Skin epidermis (tissue), 12 donors: ENCODE results near the gene LRPPRC.
"Not testable (repeated sequence)": the region's sequence is repeated elsewhere in the genome, so short reads cannot be mapped to it uniquely, and the experiment has no call there.

ENCODE experiments used
- H3K27ac ChIP-seq, 21 experiments: fragments of 200-600 bp; sonication (generic) in 11 of 21; one replicate each; pipeline ENCODE4 v1.5.0; 2020; ENCODE audit warnings: mild to moderate bottlenecking in 3 of 21, inconsistent platforms in 2 of 21, moderate library complexity in 2 of 21
- H3K4me3 ChIP-seq, 7 experiments: fragments of 200-600 bp; sonication (generic) in 2 of 7; one replicate each; pipeline ENCODE4 v1.5.0; 2020; ENCODE audit warnings: inconsistent platforms in 2 of 7, mild to moderate bottlenecking in 2 of 7, moderate library complexity in 1 of 7

The LRPPRC gene

DNA sequence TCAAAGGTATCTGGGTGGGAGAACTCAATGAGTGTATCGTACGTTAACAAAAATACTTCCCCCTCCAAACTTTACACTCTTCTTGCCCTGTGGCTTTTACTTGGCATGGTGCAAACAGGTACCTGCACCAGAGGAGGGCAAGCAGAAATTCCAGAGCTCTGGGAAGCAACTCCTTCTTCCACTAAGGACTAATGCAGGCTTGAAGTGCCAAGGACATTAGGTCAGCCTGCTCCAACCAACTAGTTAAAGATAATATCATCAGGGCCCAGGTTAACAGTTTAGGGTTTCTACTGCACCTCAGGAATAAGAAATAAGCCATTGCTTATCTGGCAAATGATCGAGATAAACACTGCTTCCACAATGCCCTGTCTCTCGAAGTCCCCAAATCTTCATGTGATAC is 70.4 kb downstream of the LRPPRC start:
- no peak overlapping the region for H3K4me3 ChIP-seq
- no peak overlapping the region for H3K27ac ChIP-seq

DNA sequence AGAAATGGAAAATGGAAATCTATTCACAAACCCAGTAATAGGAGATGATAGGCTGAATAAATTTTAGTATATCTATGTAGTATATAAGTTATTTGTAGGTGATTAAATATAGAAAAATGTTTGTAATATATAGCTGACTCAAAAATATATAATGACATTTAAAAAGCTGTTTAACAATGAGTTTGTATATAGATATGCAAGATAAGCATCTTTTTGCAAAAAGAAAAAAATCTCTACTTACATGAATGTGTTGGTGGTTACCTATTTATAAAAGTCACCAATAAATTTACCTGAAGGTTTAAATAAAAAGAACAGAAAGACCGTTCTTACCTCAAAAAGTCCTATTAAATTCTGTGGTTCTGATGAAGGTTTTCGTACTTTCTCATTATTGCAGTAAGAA is 71.3 kb downstream of the LRPPRC start:
- Histone ChIP-seq H3K27ac (no peak overlapping the region), H3K4me3 (no peak overlapping the region)

DNA sequence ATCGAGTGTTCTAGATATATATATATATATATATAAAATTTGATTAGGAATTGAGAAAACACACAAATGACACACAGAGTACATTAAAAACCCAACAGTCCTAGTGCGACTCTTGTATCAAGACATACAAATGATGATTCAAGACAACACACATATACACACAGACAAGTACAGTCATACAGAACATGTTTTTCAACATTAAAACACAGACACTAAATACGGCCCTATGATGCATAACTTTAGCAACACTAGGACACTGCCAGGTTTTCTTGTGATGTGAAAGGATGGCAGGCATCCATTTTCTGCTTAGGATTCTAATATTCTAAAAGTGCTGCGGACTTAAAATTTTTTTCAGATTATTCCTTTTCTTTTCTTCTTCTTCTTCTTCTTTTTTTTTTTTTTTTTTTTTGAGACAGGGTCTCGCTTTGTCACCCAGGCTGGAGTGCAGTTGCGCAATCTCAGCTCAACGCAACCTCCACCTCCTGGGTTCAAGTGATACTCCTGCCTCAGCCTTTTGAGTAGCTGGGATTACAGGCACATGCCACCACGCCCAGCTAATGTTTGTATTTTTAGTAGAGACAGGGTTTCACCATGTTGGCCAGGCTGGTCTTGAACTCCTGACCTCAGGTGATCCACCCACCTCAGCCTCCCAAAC is 84.5 kb downstream of the LRPPRC start:
- H3K4me3 ChIP-seq, H3K27ac ChIP-seq: not testable (repeated sequence)

DNA sequence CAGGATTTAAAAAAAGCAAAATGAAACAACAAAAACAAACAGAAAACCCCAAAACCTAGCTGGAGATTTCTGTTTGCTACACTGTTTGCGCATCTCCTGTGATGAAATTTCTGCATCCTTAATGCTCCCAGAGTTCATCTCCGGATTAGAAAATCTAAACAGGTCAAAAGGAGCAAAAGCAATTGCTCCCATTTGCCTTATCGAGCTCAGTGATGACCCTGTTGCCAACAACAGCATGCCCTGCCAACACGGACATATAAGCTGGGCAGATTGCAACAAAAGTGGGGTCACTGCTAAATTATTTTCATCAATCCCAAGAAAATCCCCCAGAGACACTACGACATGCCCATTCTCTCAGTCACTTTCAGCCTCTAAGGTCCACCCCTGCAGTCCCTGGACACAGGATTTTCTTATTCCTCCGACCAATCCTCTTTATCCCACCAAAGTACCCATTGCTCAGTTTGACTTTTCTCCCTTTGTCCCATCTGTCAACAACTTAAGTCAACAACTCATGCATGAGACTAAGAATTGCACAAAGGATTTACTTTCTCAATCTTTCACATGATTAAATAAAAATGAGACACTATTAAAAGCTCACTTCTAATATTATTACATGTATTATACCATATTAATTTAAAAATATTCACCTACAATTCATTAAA is 89.2 kb downstream of the LRPPRC start:
- Histone ChIP-seq H3K27ac (no peak overlapping the region), H3K4me3 (no peak overlapping the region)

DNA sequence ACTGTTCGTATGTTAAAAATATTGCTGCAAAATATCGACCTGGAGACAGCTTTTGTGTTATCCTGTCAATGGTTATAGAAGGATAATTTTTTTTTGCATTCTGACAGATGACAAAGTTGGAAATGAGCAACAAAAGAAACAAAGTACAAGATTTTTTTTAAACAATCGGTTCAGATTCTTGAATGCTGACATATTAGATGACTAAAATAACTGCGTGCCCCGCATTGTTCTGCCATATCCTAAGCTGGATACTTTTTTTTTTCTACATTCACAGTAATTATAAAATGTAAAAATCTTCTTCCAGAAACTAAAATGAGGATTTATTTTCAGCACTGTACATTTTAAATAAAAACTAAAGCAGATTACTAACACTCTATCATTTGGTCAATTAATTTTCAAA is 89.9 kb downstream of the LRPPRC start:
- no peak overlapping the region for H3K27ac ChIP-seq

DNA sequence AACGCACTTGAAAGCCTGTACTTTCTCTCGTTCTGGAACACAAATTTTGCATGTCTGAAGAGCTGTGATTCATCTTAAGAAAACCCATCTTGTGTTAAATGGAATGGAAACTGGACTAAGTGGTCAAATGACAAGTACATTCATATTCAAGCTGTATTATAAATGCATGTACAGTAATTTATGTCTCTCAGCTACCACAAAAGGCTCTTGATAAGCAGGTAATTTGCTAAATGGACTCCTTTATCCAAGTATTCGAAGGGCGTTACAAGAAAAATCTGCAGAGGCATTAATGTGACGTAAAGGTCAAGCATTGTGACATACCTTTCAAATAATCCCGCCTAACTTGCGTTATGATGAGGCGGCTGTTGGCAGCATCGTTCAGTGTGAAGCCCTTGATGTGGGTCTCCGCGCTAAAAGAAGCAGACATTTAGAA is 90.4 kb downstream of the LRPPRC start:
- no peak overlapping the region for H3K27ac ChIP-seq

More for the DNA sequence above, 89.9 kb downstream of the LRPPRC start:
- no peak overlapping the region for H3K4me3 ChIP-seq

DNA sequence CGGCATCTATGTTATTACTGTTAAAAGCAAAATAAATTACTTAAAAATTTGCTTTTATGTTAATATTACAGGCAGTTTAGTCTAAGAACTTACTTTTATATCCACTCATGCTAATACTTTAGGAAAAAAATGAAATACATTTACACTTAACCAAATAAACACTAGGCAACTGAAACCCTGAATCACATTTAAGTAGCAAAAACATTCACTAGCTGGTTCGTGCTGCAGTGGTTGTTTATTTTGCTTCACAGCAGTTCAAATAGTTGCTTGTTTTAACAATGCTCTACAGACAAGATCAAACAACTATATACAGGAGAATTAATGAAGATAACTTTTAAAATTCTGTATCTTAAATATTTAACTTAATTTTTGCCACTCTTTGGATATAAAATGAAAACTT is 96.2 kb downstream of the LRPPRC start:
- Histone ChIP-seq H3K27ac (no peak overlapping the region), H3K4me3 (no peak overlapping the region)

More for the DNA sequence above, 90.4 kb downstream of the LRPPRC start:
- H3K4me3 ChIP-seq: no peak overlapping the region

DNA sequence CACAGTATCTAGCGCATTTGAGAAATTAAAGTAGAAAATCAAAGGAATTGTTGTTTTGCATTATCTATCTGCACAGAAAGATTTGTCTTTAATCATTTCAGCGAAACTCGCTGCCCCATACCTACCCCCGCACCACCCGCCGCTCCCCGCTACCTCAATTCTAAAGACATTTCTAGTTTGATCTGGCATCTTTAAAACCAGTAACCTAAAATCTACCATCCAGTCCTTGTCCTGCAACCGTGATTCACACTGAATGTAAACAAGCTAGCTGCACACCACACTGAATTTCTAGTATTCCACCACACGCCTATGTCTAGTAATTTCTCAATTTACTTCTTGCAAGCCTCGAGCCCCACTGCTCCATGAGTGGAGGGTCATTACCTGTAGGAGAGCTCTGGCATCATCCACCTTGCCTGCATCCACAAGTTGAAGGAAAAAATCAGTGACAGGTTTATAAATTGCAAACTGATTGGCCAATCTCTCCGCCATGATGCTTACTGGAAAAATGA is 96.9 kb downstream of the LRPPRC start:
- no peak overlapping the region for H3K4me3 ChIP-seq
- H3K27ac ChIP-seq: no peak overlapping the region

DNA sequence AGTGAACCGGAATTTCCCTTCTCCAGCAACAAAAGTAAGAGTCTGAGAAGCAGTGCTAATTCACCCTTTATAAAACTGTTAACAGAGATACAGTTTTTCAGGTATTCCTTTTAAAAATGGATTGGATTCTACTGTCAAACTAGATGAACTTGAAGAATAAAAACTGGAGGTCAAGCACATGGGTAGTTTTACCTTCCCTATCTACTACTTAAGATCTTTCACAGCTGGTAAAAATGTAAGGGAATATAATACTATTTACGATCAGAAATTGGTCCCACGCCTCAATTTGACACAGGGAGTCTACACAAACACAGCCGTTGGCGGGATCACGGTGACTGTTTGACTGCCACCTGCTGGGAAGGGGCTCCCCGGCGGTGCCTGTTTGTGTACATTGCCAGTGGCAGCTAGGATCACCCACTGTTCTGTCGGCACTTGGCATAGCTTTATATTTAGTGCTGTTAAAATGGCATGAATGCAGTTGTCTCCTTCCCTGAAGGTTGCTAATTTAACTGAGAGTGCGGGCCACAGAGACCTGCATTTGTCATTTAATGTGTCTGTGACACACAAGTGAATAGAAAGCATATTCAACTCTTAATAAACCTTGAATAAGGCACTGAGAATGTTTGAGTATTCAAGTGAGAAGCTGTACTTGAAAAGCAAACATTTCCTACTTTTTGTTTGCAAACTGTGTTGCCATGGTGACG is 97.5 kb downstream of the LRPPRC start:
- Histone ChIP-seq H3K27ac (no peak overlapping the region), H3K4me3 (no peak overlapping the region)

DNA sequence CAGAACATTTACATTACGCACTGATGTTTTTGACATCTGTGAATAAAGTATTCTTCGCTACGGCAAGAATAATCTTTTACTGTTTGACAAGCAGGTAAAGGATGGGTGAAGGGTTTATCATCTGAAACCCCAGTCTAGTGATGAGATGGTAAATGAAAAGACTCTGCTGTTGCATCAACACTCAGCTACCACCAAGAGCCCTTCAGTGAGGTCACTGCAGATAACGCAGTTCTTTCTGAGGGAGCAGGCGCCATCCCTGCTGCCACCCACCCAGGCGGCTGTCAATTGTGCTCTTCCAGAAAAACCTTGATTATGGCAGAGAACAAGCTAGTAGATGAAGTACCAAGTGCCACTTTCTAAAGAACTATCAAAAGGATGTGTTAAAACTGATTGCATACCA is 98.3 kb downstream of the LRPPRC start:
- H3K4me3 ChIP-seq: no peak overlapping the region
- no peak overlapping the region for H3K27ac ChIP-seq

DNA sequence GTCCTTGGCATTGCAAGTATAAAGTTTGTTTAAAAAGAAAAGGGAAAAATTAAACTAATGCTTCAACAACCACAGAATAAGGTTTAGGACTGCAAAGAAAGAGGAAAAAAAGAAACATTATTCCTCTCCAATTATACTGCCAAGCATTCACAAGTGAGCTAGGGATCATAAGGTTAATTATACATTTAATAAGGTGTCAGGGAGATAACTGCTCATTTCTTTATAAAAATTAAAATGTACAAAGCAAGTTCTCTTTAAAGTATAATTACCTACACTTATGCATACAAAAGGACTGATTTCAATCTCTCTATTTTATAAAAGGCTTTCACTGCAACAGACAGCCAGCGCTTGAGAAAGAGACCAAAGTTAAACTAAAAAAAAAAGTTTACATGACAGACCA is 98.9 kb downstream of the LRPPRC start:
- H3K27ac ChIP-seq: no peak overlapping the region
- H3K4me3 ChIP-seq: no peak overlapping the region

DNA sequence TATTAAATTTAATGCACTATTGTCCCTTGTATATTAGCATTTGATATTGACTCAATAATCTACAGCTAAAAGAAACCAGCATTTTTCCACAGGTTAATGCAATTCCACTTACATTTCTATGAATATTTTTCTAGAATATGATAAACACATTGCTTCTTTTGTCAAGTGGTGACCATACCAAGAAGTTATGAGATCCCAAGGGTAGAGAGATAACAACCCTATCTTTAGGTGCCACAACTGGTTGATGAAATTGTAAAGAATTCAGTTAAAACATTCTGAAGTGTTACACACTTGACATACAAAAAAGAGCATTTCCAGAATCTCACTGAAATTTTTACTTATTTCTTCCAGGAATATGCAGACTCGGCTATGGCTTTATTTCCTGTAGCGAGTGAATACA is 101.0 kb downstream of the LRPPRC start:
- no peak overlapping the region for H3K27ac ChIP-seq
- H3K4me3 ChIP-seq: no peak overlapping the region

DNA sequence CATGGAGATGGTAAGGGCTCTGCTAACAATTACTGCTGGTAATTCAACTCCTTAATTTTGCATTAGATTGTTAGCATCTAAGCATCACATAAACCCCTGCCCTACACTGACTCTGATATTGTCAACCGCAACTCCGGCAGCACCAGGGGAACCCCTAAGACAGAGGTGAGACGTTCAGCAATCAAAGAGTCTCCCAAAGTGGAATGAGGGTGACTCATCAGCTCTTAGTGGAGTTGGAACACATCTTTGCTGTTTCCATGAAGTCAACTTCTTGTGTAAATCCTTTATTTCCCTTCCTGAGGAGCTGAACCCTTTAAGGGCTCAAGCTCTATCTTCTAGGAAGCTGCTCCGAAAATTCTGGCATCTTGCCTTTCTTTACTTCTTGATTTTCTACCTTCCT is 104.9 kb downstream of the LRPPRC start:
- Histone ChIP-seq H3K27ac (no peak overlapping the region), H3K4me3 (no peak overlapping the region)

DNA sequence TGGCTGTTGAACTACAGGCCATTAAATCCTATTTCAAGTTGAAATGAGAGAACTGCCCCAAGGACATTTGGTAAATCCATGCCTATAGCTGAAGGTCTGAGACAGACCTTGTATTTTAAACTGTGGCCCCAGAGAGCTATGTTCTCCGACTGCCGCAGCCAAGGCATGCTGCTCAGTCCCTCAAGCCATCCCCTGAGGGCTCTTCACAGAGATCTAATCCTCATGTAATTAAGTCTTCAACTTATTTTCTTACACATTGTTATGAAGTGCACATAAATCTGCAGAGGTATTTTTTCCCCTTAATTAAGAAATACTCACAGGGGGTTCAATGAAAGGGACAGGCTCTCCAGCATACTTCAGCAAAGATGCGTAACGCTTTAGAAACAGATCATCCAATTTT is 106.4 kb downstream of the LRPPRC start:
- Histone ChIP-seq H3K27ac (no peak overlapping the region), H3K4me3 (no peak overlapping the region)

DNA sequence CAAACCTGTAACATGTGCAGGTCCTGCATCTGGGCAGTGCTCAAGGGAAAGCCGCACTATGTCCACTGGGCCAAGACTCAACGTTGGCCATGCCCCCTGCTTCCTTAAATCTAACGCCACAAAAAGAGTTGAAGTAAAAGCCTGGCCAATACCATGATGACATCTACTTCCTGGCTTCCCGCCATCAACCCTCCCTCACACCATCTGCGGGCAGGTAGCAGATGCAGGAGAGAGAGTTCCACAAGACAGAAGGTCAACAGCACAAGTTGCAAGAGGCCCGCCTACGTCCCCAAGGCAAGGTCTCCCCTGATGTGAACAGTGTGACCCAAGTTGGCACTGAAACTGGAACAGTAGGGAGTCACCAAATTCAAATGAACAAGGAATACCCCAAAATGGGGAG is 108.6 kb downstream of the LRPPRC start:
- H3K27ac ChIP-seq: no peak overlapping the region
- no peak overlapping the region for H3K4me3 ChIP-seq

DNA sequence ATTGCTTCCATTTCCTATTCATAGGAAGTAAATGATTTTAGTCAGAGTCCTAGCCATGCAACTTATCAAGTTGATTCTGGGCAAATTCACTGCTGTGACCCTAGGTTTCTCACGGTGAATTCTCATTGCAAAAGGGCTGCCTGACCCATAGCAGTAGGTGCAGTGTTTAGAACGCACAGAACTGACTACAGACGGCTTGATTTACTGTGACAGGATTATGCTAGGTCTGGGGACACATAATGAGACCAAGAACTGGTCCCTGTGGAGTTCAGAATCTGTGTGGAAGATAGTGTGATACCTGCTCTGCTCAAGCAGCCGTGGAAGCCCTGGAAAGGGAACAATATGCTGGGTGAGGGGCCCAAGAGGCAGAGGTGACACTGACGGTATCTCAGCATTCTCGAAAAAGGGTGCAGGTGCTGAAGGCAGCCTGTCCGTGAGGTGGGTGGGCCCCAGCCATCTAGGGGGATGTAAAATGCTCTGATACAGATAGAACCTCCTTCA is 110.6 kb downstream of the LRPPRC start:
- Histone ChIP-seq H3K27ac (no peak overlapping the region), H3K4me3 (no peak overlapping the region)

DNA sequence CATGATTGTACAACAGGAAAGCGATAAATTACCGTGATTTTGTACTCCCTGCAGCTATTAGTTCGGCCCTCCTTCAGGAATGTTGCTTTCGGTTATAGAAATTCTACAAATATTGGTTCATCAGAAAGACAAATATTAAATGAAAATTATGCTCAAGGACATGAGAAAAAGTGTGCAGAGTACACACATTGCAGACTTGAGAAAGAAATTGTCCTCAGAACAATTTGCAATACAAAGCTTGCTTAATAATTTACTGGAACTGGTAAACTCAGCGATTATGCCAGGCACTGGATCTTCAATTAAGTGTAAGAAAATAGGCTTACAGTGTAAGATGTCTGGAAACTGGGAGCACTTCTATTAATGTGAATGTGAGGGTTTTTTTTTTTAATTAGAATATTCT is 111.1 kb downstream of the LRPPRC start:
- H3K27ac ChIP-seq: no peak overlapping the region
- no peak overlapping the region for H3K4me3 ChIP-seq

DNA sequence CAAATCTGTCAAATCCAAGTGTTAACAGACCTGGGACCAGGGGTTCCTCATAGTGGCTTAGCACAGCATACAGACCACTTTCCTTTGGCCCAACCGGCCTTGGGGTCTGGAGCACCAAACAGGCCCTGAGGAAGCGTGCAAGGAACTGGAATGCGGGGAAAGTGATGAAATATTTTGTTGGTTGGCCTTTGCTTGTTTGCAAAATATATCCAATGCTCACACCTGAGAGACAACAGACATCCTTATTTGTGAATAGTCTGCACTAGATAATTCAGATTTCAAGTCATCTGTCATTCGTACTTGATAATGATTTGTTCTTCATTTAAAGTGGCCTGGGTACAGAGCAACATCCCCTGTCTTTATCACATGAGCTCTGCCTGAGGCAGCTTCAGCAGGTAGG is 113.5 kb downstream of the LRPPRC start:
- Histone ChIP-seq H3K4me3 (no peak overlapping the region), H3K27ac (no peak overlapping the region)

DNA sequence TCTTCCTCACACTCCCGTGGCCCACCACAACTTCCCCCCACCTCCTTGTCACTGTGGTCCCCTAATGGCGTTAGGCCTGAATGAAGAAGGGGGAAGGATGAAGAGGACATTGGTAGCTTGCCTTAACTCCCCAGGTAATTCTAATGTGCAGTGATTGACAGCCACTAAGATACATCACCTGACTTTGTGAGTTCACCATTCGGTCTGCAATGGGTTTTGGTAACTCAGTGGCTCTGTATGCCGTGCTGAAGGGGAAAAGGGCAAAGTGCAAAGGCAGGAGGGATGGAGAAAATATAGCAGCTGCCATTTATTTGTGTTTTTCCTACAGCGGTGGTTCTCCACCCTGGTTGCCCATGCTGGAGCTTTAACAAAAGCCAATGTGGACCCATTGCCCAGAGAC is 114.8 kb downstream of the LRPPRC start:
- no peak overlapping the region for H3K27ac ChIP-seq
- H3K4me3 ChIP-seq: no peak overlapping the region

DNA sequence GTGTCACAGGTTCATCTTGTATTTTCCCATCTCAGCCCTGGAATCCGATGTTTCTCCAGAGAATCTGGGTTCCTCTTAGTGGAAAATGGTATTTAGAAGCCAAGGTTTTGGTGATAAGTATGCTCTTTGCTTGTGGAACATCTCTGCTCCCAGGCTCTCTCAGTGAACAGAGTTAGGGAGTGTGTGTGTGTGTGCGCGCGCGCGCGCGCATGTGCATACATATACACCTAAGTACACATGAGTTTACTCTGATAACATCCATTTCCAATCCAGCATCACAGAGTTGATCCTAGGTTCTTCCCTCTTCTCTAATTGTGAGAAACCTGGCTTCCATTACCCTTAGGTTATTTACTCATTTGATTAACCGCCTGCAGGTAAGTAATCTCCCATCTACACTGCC is 115.3 kb downstream of the LRPPRC start:
- no peak overlapping the region for H3K27ac ChIP-seq
- H3K4me3 ChIP-seq: no peak overlapping the region

DNA sequence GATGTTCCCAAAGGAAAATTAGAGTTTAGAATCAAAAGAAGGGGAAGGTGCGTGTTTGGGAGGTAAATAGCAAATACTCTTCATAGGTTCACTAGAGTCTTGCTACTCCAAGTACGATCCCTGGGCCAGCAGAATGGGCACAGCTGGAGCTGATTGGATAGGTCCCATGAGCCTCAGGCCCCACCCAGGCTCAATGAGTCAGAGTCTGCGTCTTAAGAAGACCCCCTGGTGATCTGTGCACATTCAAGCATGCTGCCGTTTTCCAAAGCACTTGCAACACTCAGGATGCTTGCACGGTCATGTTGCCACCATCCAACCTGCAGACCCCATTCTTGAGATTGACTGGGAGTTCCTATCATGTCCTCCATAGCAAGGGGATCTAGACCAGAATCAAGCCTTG is 116.5 kb downstream of the LRPPRC start:
- Histone ChIP-seq H3K4me3 (no peak overlapping the region), H3K27ac (no peak overlapping the region)
